Neural cell (in vitro differentiated cells): ENCODE data around the gene GHRL. TPM values are rescaled to one million over a fixed set of nuclear protein-coding genes. Genes with fewer than 3 reads are reported as not detected.

Experiments
- H2AFZ ChIP-seq: fragments of 200-600, 300-800 bp; sonication (generic), shearing (Covaris generic); 2 replicates; pipeline ENCODE4 v1.6.0; 2014; ENCODE audit warnings: low read depth, mild to moderate bottlenecking, antibody characterized with exemption, low read length, moderate library complexity
- H3F3A ChIP-seq: fragments of 200-600 bp; shearing (Covaris generic); 2 replicates; pipeline ENCODE4 v1.6.1; 2016; ENCODE audit warnings: mild to moderate bottlenecking, moderate library complexity, mixed read lengths, antibody characterized with exemption, low read length; ENCODE audit not compliant: insufficient read depth, poor library complexity, severe bottlenecking
- H3K27ac ChIP-seq: fragments of 200-600, 300-800 bp; sonication (generic), shearing (Covaris generic); 2 replicates; pipeline ENCODE4 v1.5.1; 2014; ENCODE audit warnings: mild to moderate bottlenecking, low read length, moderate library complexity
- H3K27me3 ChIP-seq: fragments of 300-800, 200-600 bp; sonication (generic), shearing (Covaris generic); 2 replicates; pipeline ENCODE4 v1.6.0; 2014; ENCODE audit warnings: mild to moderate bottlenecking, low read depth, low read length, moderate library complexity; ENCODE audit not compliant: insufficient read depth
- H3K36me3 ChIP-seq: fragments of 300-800, 200-600 bp; sonication (generic), shearing (Covaris generic); 2 replicates; pipeline ENCODE4 v1.5.1; 2014; ENCODE audit warnings: mild to moderate bottlenecking, antibody characterized with exemption, low read length, moderate library complexity; ENCODE audit not compliant: insufficient read depth
- H3K4me2 ChIP-seq: fragments of 300-800, 200-600 bp; sonication (generic), shearing (Covaris generic); 2 replicates; pipeline ENCODE4 v1.6.0; 2014; ENCODE audit warnings: mild to moderate bottlenecking, low read length
- H3K4me3 ChIP-seq: fragments of 300-800, 200-600 bp; sonication (generic), shearing (Covaris generic); 2 replicates; pipeline ENCODE4 v1.5.1; 2014; ENCODE audit warnings: mild to moderate bottlenecking, low read length, moderate library complexity
- H3K79me2 ChIP-seq: fragments of 200-600 bp; shearing (Covaris generic); replicated peaks from 2 replicates; pipeline ENCODE4 v1.6.0; 2014; ENCODE audit warnings: mild to moderate bottlenecking, low read length, moderate library complexity; ENCODE audit not compliant: insufficient read depth
- H3K9ac ChIP-seq: fragments of 300-800, 200-600 bp; sonication (generic), shearing (Covaris generic); 2 replicates; pipeline ENCODE4 v1.6.1; 2016; ENCODE audit warnings: mild to moderate bottlenecking, low read length, mixed read lengths
- H3K9me2 ChIP-seq: fragments of 200-600 bp; shearing (Covaris generic); 2 replicates; pipeline ENCODE4 v1.6.1; 2016; ENCODE audit warnings: mild to moderate bottlenecking, low read length, mixed read lengths; ENCODE audit not compliant: insufficient read depth
- H3K9me3 ChIP-seq: fragments of 200-600, 300-800 bp; sonication (generic), shearing (Covaris generic); 2 replicates; pipeline ENCODE4 v1.6.1; 2016; ENCODE audit warnings: mild to moderate bottlenecking, mixed run types, low read length, moderate library complexity, mixed read lengths
- H4K20me1 ChIP-seq: fragments of 200-600 bp; shearing (Covaris generic); 2 replicates; pipeline ENCODE4 v1.6.1; 2016; ENCODE audit warnings: mild to moderate bottlenecking, mixed run types; ENCODE audit not compliant: insufficient read depth
- CTCF ChIP-seq: fragments of 450-650 bp; IDR thresholded peaks from 2 replicates; pipeline ENCODE4 v1.5.1; 2014; ENCODE audit warnings: antibody characterized with exemption, mild to moderate bottlenecking, moderate library complexity; ENCODE audit not compliant: poor library complexity, severe bottlenecking
- EP300 ChIP-seq: fragments of 450-650 bp; conservative IDR thresholded peaks from 2 replicates; pipeline ENCODE4 v1.6.1; 2014; ENCODE audit warnings: antibody characterized with exemption, mild to moderate bottlenecking, moderate library complexity; ENCODE audit not compliant: poor library complexity, severe bottlenecking
- EZH2 ChIP-seq: fragments of 200-600, 300-800 bp; shearing (Covaris generic), sonication (generic); IDR thresholded peaks from 2 replicates; pipeline ENCODE4 v1.6.1; 2014; ENCODE audit warnings: antibody characterized with exemption, low read length, borderline replicate concordance, mild to moderate bottlenecking; ENCODE audit not compliant: insufficient read depth, poor library complexity, severe bottlenecking
- MXI1 ChIP-seq: fragments of 450-650 bp; conservative IDR thresholded peaks from 2 replicates; pipeline ENCODE4 v1.6.1; 2014; ENCODE audit warnings: antibody characterized with exemption, mild to moderate bottlenecking; ENCODE audit not compliant: poor library complexity, severe bottlenecking
- POLR2AphosphoS5 ChIP-seq: IDR thresholded peaks from 2 replicates; pipeline ENCODE4 v1.6.1; 2012
- RAD21 ChIP-seq: fragments of 450-650 bp; conservative IDR thresholded peaks from 2 replicates; pipeline ENCODE4 v1.6.1; 2014; ENCODE audit warnings: antibody characterized with exemption, mild to moderate bottlenecking, moderate library complexity
- REST ChIP-seq: IDR thresholded peaks from 2 replicates; pipeline ENCODE4 v1.6.1; 2012; ENCODE audit warnings: borderline replicate concordance
- SMC3 ChIP-seq: fragments of 450-650 bp; conservative IDR thresholded peaks from 2 replicates; pipeline ENCODE4 v1.6.1; 2014; ENCODE audit warnings: antibody characterized with exemption, mild to moderate bottlenecking, moderate library complexity; ENCODE audit not compliant: poor library complexity
- TAF1 ChIP-seq: IDR thresholded peaks from 2 replicates; pipeline ENCODE4 v1.6.1; 2012; ENCODE audit warnings: low read depth
- polyA plus RNA-seq: library from polyadenylated mRNA; depleted of rRNA; stranded (reverse); fragments of >200 nt; gene quantifications from 2 replicates; pipeline ENCODE4 v1.2.3, GENCODE V29; 2014

The GHRL gene
- polyA plus RNA-seq, 1 donor from 2014 or later = 2.8 TPM

GRCh38 chr3:10303105-10303504 is 10.4 kb upstream of the GHRL start:
- Histone ChIP-seq H3K79me2 (no peaks in the 10 kb centered on the region), H3K27ac (no peak overlapping the region), H3K9me2 (no peaks in the 10 kb centered on the region), H3K9ac (no peak overlapping the region), H4K20me1 (no peaks in the 10 kb centered on the region), H3K27me3 (no peaks in the 10 kb centered on the region), H3F3A (no peaks in the 10 kb centered on the region), H3K4me2 (no peak overlapping the region), H2AFZ (no peak overlapping the region), H3K4me3 (no peak overlapping the region), H3K36me3 (peaks cover 13% of the 10 kb centered on the region), H3K9me3 (no peaks in the 10 kb centered on the region)
- TF ChIP-seq MXI1 = no peak
- no peak for TF ChIP-seq EZH2
- no peak for TF ChIP-seq TAF1
- TF ChIP-seq POLR2AphosphoS5 = no peak
- no peak for TF ChIP-seq RAD21
- no peak for TF ChIP-seq CTCF
- no peak for TF ChIP-seq SMC3
- no peak for TF ChIP-seq REST
- no peak for TF ChIP-seq EP300

- Histone ChIP-seq H3K27ac (no peak overlapping the region), H3K36me3 (peaks cover 13% of the 10 kb centered on the region), H3F3A (no peaks in the 10 kb centered on the region), H3K4me2 (no peak overlapping the region), H3K9ac (no peak overlapping the region), H3K9me2 (no peaks in the 10 kb centered on the region), H4K20me1 (no peaks in the 10 kb centered on the region), H3K4me3 (no peak overlapping the region), H3K27me3 (no peaks in the 10 kb centered on the region), H3K79me2 (no peaks in the 10 kb centered on the region), H3K9me3 (no peaks in the 10 kb centered on the region), H2AFZ (no peak overlapping the region)
- TF ChIP-seq TAF1 = no peak
- no peak for TF ChIP-seq EZH2
- no peak for TF ChIP-seq RAD21
- TF ChIP-seq REST = no peak
Observed at GRCh38 chr3:10300087-10300486, 7.3 kb upstream of the GHRL start.
